ENCODE results near the gene NFILZ.

Gene NFILZ

DNA sequence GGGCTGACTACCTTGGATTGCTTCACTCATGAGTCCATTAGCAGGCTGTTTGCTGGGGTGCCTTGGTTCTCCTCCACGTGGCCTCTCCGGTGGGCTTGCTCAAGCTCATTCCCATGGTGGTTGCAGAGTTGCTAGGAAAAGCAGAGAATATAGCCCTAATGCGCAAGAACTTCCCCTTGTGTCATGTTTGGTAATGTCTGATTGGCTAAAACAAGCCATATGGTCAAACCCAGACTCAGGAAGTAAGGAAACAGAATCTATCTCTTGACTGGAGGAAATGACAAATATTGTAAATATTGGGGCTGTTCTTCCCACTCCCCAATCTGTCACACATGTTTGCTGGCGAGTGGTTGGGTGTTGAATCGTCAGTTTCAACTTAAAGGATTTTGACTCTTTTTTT lies 12.1 kb downstream of the NFILZ start:
- peak in 1 of 4 experiments; percentile 21 for DNase-seq

DNA sequence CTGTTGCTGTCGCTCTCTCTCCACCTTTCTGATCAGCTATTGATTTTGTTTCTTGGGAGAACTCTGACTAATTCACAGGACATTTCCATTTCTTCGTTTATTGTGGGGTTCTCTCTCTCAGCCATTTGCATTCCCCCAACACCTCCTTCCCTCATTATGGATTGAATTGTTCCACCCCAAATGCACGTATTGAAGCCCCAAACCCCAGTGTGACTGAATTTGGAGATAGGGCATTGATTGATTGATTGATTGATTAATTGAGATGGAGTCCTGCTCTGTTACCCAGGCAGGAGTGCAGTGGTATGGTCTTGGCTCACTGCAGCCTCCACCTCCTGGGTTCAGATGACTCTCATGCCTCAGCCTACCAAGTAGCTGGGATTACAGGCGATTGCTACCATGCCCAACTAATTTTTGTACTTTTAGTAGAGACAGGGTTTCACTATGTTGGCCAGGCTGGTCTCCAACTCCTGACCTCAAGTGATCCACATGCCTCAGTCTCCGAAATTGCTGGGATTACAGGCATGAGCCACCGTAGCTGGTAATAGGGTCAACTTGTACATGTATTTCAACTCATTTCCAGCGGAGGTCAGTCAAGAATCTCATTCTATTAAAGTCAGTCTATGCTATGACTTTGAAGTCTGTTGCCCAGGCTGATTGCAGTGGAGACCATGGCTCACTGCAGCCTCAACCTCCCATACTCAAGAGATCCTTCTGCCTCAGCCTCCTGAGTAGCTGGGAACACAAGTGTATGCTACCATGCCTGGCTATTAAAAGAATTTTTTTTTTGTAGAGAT lies 13.6 kb downstream of the NFILZ start:
- peak in 1 of 4 experiments; percentile 20 for DNase-seq

DNA sequence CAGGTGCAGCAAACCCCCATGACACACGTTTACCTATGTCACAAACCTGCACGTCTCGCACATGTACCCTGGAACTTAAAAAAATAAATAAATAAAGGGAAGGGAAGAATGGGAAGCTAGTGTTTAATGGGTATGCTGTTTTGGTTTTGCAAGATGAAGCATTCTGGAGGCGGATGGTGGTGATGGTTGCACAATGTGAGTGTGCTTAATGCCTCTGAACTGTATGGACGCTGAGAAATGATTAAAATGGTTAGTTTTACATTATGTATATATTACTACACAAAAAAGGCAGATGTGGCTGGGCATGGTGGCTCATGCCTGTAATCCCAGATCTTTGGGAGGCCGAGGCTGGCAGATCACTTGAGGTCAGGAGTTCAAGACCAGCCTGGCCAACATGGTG lies 17.8 kb downstream of the NFILZ start:
- DNase-seq, result peak; percentile 81 to 93 (median 88)

DNA sequence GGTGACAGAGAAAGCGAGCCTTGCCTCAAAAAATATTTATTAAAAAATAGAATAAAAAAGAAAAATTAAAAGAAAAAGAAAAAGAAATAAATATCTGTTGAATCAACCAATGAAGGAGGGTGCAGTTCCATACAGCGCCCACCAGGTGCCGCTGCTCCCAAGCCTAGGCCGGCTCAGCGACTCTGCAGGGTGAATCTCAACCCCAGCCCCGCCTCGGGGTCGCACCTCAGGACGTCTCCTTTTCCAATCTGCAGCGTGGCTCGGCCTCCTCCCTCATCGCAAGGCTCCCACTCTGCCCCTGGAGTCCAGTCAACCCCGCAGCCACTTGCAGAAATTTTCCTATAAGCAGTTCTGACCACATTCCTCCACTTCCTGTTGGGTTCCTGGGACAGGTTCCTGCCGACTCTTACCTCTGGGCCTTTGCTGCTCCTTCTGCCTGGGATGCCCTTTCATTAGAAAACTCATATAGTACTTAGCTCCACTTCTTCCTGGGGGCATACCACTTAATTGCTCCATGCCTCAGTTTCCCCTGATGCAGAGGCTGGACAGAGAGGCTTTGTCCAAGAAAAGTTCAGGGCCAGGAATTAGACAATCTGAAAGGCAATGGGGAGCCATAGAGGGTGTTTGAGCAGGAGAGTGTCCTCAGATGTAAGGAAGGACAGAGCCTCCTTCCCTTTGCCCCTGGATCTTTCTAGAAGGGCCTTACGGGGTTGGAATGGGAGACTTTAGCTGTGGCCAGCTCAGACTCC lies 24.3 kb downstream of the NFILZ start:
- DNase-seq, result peak; percentile 48 to 79 (median 64)

DNA sequence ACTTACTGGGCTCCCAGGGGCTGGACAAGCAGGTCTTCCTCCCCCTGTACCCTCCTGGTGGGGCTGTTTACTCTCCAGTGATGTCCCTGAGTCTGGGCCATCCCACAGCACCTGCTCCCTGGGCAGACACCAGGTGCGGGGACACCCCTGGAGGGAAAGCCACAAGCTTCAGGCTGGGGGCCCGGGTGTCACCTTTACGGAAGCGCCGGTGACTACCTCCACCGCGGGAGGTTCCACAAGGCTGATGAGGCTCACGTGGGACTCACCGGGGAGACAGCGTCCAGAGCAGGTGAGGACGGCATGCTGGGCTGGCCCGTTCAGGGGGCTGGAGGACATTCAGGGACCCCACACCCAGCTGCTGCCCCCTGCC lies 24.9 kb downstream of the NFILZ start:
- DNase-seq, result no peak

DNA sequence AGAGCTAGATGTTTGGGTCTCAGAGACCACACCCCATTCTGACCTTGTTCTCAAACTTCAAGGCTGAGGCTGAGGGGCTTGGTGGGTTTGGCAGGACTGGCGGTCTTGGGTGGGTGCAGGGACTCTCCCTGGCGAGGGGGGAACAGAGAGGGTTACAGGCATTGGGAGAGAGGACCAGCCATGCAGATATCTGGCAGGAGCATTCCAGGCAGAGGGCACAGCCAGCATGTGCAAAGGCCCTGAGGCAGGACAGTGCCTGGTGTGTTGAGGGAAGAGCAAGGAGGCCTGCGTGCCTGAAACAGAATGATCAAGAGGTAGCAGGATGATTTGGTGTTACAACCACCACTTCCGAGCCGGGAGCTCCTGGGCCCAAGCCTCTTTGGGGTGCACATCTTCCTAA lies 27.4 kb downstream of the NFILZ start:
- no peak for DNase-seq

DNA sequence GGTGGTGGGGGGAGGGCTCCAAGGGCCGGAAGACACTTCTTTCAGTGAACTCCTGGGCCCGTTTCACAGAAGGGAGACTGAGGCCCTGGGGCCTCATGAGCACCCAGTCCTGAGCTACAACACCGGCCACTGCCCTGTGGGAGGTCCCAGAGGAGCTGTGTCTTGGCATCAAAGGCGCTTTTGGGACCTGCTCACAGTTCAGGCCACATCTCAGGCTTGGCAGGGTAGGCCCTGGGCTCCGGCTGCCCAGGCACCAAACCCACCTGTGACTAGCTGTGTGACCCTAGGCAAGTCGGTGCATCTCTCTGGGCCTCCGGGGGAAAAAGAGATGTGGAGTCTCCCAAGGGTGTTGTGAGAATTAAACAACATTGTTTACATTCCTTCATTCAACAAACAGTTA lies 29.5 kb downstream of the NFILZ start:
- no peak for DNase-seq

DNA sequence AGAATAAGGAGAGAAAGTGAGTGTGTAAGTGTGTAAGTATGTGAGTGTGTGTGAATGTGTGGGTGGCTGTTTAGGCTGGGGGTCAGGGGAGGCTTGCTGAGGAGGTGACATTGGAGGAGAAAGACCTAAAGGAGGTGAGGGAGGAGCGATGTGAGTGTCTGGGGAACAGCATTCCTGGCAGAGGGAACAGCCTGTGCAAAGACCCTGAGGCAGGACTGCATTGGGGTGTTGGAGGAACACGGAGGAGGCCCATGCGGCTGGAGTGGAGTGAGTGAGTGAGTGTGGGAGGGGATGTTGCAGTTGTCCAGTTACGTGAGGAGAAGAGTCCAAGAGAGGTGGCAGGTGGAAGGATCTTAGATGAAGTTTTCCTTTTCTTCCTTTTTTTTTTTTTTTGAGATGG lies 31.8 kb downstream of the NFILZ start:
- no peak for DNase-seq

DNA sequence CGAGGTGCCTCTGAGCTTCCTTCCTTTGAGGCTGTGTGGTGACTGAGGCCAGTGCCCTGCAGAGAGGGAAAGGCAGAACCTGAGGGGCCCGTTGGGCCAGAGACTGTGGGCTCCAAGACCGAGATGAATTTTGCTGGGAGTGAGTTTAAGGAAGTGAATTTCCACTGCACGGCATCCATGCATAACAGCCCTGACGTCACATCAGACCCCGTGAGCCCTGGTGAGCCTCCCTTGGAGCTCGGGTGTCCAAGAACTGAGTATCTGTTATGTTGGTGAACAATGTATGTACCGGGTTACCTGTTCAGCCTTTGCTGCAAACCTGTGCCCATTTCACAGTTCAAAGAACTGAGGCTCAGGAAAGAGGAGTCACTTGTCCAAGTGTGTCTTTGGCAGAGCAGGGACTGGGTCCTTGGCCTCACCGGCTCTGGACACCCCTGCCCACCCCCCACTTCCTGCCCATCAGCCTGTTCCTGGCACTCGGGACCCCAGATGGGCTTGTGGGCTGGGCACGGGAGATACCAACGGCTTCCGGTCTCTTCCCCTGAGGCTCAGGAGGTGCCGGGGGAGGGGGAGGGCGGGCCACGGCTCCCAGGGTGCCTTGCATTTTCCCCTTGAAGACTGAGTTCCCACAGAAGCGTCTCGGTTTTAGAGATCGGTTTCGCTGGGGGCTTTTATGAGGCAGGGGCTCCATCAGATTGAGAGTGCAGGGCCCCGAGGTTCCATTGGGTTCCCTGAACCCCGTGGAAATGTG lies 33.7 kb downstream of the NFILZ start:
- peak; percentile 83 to 90 (median 86) for DNase-seq

DNA sequence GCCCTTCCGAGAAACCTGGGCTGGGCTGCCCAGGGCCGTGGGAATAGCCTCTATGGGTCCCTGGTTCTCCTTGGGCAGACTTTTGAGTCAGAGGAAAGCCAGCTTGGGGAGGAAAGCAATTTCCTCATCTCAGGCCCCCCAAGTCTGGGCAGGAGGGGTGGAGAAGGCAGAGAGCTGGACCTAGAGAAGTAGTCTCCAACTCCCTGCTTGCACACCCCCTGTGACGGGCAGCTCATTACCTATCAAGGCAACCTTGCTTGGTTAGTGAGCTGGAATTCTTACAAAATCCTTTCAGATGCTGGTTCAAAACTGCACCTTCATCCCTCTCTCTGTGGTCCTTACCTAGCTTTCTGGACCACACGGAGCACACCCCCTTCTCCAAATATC lies 34.2 kb downstream of the NFILZ start:
- DNase-seq, result no peak

DNA sequence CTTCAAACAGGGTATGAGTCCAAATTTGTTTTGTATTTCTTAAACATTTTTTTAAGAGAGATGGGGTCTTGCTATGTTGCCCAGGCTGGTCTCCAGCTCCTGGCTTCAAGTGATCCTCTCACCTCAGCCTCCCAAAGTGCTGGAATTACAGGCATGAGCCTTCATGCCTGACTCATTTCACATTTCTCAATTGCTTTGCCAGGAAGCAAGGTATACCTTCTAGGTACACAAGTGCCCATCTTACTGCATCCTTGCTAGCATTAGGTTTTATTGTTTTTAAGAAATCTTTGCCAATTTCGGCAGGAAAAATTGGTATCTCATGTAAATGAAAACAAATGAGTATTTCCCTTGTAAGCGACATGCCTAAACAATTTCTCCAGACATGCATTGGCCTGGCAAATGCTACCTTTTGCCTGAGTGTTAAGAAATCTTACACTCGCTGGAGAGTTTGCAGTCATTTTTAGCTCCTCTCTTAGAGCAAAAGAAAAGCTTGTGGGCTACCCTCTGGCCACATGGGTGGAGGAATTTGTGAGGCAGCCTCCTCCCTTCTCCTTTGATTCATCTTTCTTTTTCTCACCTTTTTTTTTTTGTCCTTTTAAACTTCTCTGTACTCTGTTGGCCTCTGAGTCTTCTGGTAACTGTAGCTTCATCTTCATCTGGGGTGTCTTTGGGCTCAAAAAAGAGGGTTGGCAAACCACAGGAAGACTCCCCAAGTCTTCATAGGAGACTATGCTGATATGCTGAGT lies 35.2 kb downstream of the NFILZ start:
- DNase-seq, result no peak

DNA sequence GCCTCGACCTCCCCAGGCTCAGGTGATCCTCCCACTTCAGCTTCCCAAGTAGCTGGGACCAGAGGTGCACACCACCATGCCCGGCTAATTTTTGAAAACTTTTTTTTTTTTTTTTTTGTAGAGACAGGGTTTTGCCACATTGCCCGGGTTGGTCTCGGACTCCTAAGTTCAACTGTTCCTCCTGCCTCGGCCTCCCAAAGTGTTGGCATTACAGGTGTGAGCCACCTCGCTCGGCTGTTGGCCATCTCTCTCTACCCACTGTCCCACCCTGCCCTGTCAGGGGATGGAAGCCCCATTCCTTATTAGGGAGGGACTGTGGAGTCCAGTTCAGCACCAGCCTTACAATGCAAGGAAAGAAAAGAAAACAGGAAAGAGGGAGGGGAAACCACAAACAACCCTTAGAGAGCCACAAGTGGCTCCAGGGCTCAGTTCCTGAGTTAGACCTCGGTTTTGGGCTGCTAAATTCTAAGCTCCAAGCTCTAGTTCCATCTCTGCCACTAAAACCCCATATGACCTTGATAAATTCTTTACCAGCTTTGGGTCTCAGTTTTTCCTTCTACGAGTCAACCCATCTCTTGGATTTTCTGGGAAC lies 36.5 kb downstream of the NFILZ start:
- no peak for DNase-seq

DNA sequence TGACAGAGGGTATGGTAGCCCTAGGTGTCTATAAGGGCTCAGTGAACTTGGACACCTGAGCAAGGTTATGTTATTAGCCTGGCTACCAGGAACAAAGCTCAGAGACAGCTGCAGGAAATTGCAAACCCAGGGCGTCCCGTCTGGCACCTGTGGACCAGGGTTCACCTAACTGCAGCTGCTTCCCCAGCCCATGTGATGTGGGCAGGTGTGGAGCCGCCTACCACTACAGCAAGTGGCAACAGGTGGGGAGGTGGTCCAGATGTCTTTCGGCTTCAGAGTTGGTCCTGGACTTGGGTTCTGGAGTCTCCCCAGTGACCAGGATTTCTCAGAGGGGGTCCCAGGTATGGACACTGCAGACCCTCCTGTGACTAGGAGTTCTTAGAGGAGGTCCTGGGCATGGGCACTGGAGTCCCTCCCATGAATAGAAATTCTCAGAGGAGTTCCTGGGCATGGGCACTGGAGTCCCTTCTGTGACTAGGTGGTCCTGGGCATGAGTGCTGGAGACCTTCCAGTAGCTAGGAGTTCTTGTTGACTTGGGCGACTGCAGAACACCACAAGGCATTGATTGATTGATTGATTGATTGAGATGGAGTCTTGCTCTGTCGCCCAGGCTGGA lies 43.0 kb downstream of the NFILZ start:
- no peak for DNase-seq

DNA sequence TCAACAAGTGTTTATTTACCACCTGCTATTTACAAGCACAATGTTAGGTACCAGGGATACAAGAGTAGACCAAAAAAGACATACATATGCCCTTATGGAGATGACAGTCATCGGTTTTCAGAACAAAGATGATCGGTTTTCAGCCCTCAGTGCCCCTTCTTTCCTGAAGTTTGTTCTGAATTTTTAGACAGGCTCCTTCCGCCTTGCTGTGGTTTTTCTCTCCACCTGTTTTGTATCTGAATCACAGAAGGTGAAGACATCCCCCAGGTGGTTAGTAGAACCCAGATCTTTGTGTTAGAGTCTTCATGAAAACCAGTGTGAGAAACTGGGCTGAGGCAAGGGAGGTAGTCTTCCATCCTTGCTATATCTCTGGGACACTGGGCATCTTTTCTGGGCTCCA lies 44.6 kb downstream of the NFILZ start:
- no peak for DNase-seq

DNA sequence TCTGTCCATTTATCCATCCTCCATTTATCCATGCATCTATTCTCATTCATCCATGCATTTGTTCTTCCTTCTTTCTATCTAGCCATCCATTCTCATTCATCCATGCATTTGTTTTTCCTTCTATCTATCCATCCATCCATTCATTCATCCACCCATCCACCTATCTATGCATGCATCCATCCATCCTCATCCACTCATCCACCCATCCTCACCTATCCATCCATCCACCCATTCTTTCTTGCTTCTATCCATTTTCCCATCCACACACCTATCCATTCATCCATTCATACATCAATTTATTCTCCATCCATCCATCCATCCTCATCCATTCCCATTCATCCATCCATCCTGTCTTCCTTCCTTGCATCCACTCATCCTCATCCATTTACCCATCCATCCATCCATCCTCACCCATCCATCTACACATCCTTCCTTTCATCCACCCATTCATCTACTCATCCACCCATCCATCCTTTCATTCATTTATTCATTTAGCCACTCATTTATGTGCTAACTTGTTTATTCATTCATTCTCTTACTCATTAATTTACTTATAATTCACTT lies 47.9 kb downstream of the NFILZ start:
- no peak for DNase-seq
